Skeletal muscle satellite cell (primary cell): ENCODE results near the gene SEPTIN10.
"Not testable (repeated sequence)": the region's sequence is repeated elsewhere in the genome, so short reads cannot be mapped to it uniquely, and the experiment has no call there.

Source experiments
- H3K27me3 ChIP-seq: 2 replicates; pipeline ENCODE4 v1.7.0; 2013; ENCODE audit warnings: low read length; ENCODE audit not compliant: control insufficient read depth, insufficient read depth
- H3K36me3 ChIP-seq: 2 replicates; pipeline ENCODE4 v1.7.0; 2013; ENCODE audit warnings: mild to moderate bottlenecking, control low read depth, low read length; ENCODE audit not compliant: insufficient read depth
- H3K4me1 ChIP-seq: 2 replicates; pipeline ENCODE4 v1.7.0; 2013; ENCODE audit warnings: low read length; ENCODE audit not compliant: control insufficient read depth, insufficient read depth
- H3K4me2 ChIP-seq: 2 replicates; pipeline ENCODE4 v1.7.0; 2013; ENCODE audit warnings: mild to moderate bottlenecking, low read length
- H3K4me3 ChIP-seq: 2 replicates; pipeline ENCODE4 v1.7.0; 2013; ENCODE audit warnings: low read length
- H3K9ac ChIP-seq: 2 replicates; pipeline ENCODE4 v1.7.0; 2013; ENCODE audit warnings: mild to moderate bottlenecking, low read depth, low read length, moderate library complexity
- H3K9me3 ChIP-seq: replicated peaks from 2 replicates; pipeline ENCODE4 v1.7.0; 2013; ENCODE audit warnings: mild to moderate bottlenecking, control low read depth, low read length

SEPTIN10 gene

DNA sequence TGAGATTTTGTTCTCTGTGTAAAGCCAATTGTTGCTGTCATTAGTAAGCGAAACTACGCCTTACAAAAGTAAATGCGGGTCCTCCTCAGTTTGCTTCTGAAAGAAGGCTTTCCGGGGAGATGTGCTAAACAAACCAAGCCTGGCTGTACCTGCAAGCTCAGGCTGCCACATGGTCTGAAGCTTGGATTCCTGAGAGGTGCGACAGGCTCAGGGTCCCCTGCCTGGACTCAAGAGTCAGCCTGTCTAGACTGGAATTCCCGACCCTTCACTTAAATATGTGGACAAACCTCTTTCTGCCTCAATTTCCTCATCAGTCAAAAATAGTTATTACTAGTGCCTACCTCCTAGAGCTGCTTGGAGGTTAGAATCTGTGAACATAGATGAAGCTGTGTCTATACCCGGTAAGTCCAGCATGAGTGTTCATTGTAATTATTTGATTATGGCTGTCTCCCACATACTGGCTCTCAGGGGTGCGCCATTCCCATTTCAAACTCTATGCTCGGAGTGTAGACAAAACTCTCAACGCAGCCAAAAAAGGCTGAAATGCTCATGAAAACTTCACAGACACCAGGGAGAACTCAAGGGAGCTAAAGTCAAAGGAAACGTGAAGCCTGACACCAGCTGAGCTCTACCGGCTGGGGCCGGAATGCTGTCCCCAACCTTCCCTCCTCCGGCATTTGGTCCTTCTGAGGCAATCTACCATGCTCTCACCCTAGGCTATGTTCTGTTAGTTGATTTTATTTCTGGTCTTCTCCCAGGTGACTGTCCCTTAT, 31.8 kb upstream of the SEPTIN10 start:
- Histone ChIP-seq H3K4me3 (no peak overlapping the region), H3K4me1 (no peaks in the 10 kb centered on the region), H3K9me3 (no peaks in the 10 kb centered on the region), H3K4me2 (no peak overlapping the region), H3K27me3 (peaks cover 13% of the 10 kb centered on the region), H3K9ac (no peak overlapping the region), H3K36me3 (no peaks in the 10 kb centered on the region)

DNA sequence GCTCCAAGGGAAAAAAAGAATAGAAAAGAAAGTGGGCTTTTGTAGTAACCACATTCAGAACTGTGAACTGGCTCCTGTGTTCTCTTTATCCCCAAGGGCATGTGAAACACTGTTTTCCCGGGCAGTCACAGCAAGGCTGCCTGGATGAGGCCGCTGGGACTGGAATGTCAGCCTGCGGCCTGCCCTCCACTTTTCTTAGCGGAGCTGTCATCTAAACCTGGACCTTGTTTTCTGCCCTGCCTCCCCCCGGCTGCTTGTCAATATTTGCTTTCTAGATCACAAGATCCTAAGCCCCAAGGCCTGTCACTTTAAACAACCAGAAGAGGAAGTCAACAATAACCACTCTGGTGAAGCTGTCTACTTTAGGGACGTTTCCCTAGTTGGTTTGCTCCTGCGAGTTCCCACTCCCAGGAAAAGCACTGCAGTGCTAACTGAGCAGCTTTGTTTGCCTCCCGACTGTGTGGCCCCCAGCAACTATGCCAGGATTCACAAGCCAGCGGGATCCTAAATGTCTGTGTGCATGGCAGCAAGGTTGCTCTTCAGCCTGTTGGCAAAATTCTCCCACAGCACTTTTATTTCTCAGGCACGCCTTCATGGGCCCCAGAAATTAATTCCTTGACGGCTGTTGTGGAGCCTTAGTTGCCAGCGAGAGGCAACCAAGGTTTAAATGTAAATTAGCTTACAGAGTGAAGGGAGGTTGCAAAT, 31.0 kb upstream of the SEPTIN10 start:
- Histone ChIP-seq H3K4me2 (no peak overlapping the region), H3K4me3 (no peak overlapping the region), H3K9me3 (no peaks in the 10 kb centered on the region), H3K27me3 (peaks cover 8% of the 10 kb centered on the region), H3K36me3 (no peaks in the 10 kb centered on the region), H3K4me1 (no peaks in the 10 kb centered on the region), H3K9ac (no peak overlapping the region)

DNA sequence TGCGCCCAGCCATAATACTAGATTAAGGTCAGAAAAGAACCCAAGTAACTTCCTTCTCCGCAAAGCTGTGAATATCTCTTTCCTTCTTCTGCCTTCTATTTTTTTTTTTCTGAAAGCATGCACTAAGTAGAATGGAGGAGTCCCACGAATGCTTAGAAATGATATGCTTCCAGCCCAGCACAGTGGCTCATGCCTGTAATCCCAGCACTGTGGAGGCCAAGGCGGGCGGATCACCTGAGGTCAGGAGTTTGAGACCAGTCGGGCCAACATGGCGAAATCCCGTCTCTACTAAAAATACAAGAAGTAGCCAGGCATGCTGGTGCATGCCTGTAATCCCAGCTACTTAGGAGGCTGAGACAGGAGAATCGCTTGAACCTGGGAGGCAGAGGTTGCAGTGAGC, 26.2 kb upstream of the SEPTIN10 start:
- peaks cover 26% of the 10 kb centered on the region for H3K27me3 ChIP-seq
- not testable (repeated sequence) for H3K4me1 ChIP-seq, H3K9me3 ChIP-seq, H3K4me3 ChIP-seq, H3K4me2 ChIP-seq, H3K9ac ChIP-seq, H3K36me3 ChIP-seq

- no peak overlapping the region for H3K9ac ChIP-seq
These were observed 25.0 kb upstream of the SEPTIN10 start for GRCh38 chr2:109638795-109639194.

GRCh38 chr2:109637749-109638570, 24.2 kb upstream of the SEPTIN10 start:
- H3K4me3 ChIP-seq = no peak overlapping the region
- H3K4me1 ChIP-seq = no peaks in the 10 kb centered on the region
- no peaks in the 10 kb centered on the region for H3K36me3 ChIP-seq
- H3K9me3 ChIP-seq = no peaks in the 10 kb centered on the region
- peaks cover 31% of the 10 kb centered on the region for H3K27me3 ChIP-seq
- no peak overlapping the region for H3K9ac ChIP-seq
- H3K4me2 ChIP-seq = no peak overlapping the region

More at GRCh38 chr2:109638795-109639194, 25.0 kb upstream of the SEPTIN10 start:
- Histone ChIP-seq H3K27me3 (peaks cover 31% of the 10 kb centered on the region), H3K36me3 (no peaks in the 10 kb centered on the region), H3K4me2 (no peak overlapping the region), H3K4me3 (no peak overlapping the region), H3K9me3 (no peaks in the 10 kb centered on the region), H3K4me1 (no peaks in the 10 kb centered on the region)

DNA sequence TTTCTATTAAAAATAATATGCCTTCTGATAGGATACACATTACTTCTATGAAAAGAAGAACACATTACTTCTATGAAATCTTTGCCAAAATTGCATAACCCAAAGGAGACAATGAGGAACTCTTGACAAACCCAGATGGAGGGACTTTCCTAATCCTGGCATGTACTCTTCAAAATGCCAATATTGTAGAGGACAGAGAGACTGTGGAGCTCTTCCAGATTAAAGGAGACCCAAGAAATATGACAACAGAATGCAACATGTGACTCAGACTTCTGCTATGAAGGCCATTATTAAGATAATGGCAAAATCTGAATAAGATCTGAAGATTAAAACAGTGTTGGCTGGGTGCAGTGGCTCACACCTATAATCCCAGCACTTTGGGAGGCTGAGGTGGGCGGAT, 22.6 kb upstream of the SEPTIN10 start:
- Histone ChIP-seq H3K27me3 (peaks cover 28% of the 10 kb centered on the region), H3K4me3 (no peak overlapping the region), H3K9ac (no peak overlapping the region), H3K4me1 (no peaks in the 10 kb centered on the region), H3K9me3 (no peaks in the 10 kb centered on the region), H3K4me2 (no peak overlapping the region), H3K36me3 (no peaks in the 10 kb centered on the region)

GRCh38 chr2:109635426-109636304, 21.9 kb upstream of the SEPTIN10 start:
- Histone ChIP-seq H3K9me3 (no peaks in the 10 kb centered on the region), H3K4me3 (no peak overlapping the region), H3K27me3 (peaks cover 28% of the 10 kb centered on the region), H3K36me3 (no peaks in the 10 kb centered on the region), H3K4me2 (no peak overlapping the region), H3K4me1 (no peaks in the 10 kb centered on the region), H3K9ac (no peak overlapping the region)

DNA sequence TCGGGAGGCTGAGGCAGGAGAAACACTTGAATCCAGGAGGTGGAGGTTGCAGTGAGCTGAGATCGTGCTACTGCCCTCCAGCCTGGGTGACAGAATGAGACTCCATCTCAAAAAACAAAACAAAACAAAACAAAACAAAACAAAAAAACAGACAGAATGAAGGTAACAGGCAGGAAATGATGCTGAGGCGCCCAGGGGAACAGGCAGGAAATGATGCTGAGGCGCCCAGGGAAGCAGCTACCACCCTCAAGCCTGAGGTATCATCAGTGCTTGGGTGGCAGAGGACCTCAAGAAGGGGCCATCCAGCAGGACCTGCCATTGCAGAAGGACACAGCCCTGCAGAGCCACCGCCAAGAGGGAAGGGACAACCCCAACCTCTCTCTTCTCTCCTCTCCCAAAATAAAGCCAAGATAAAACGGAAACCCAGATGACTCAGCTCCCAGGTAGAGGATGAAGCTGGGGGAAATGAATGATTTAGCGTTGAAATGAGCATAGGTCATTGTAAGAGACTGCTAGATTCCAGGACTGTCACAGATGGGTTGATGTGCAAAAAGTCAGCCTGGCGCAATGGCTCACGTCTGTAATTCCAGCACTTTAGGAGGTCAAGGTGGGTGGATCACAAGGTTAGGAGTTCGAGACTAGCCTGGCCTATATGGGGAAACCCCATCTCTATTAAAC, 19.7 kb upstream of the SEPTIN10 start:
- no peaks in the 10 kb centered on the region for H3K4me1 ChIP-seq

DNA sequence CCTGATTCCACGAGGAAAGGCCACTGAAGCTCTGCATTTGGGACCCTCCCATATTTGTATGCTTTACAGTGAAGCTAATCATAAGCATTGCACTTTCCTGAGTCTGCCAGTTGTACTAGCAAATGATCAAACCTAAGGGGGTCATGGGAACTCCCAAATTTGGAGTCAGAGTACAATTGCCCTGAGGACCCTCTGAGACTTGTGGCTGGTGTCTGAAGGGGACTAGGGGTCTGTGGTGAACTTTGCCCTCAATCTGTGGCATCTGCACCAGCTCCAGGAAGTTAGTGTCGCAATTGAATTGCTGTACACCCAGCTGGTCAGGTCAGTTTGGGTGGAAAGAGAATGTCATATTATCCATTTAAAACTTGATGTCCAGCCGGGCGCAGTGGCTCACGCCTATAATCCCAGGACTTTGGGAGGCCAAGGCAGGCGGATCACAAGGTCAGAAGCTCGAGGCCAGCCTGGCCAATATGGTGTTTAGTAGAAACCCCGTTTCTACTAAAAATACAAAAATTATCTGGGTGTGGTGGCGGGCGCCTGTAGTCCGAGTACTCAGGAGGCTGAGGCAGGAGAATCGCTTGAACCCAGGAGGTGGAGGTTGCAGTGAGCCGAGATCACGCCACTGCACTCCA, 18.5 kb upstream of the SEPTIN10 start:
- no peaks in the 10 kb centered on the region for H3K36me3 ChIP-seq
- no peaks in the 10 kb centered on the region for H3K9me3 ChIP-seq
- no peak overlapping the region for H3K9ac ChIP-seq
- H3K4me1 ChIP-seq = no peaks in the 10 kb centered on the region
- H3K27me3 ChIP-seq = peaks cover 23% of the 10 kb centered on the region
- no peak overlapping the region for H3K4me2 ChIP-seq
- H3K4me3 ChIP-seq = no peak overlapping the region

More for the DNA sequence above, 19.7 kb upstream of the SEPTIN10 start:
- no peak overlapping the region for H3K4me2 ChIP-seq
- H3K9me3 ChIP-seq = no peaks in the 10 kb centered on the region
- peaks cover 21% of the 10 kb centered on the region for H3K27me3 ChIP-seq
- no peak overlapping the region for H3K4me3 ChIP-seq
- no peaks in the 10 kb centered on the region for H3K36me3 ChIP-seq
- H3K9ac ChIP-seq = no peak overlapping the region

- H3K4me2 ChIP-seq = no peak overlapping the region
- no peaks in the 10 kb centered on the region for H3K36me3 ChIP-seq
- peaks cover 27% of the 10 kb centered on the region for H3K27me3 ChIP-seq
- no peaks in the 10 kb centered on the region for H3K4me1 ChIP-seq
- no peaks in the 10 kb centered on the region for H3K9me3 ChIP-seq
- no peak overlapping the region for H3K4me3 ChIP-seq
- no peak overlapping the region for H3K9ac ChIP-seq
These were observed 18.0 kb upstream of the SEPTIN10 start for GRCh38 chr2:109631741-109632140.
